Suprapubic skin (tissue), 4 donors: ENCODE results near the gene SMCO1. TPM values are rescaled to one million over a fixed set of nuclear protein-coding genes. Genes with fewer than 3 reads are reported as not detected.
A peak's percentile ranks its signal among the peaks of the same experiment; 100 is the strongest.

Experiments
- DNase-seq, 2 donors: peaks; one replicate each; pipeline ENCODE4 v3.0.0-alpha.2; 2019; ENCODE audit warnings: low spot score in 2 of 2
- H3K27ac ChIP-seq: fragments of 200-600 bp; sonication (generic); one replicate; pipeline ENCODE4 v1.5.1; 2019
- H3K27me3 ChIP-seq: fragments of 200-600 bp; sonication (generic); one replicate; pipeline ENCODE4 v1.5.1; 2019
- H3K36me3 ChIP-seq: fragments of 200-600 bp; sonication (generic); one replicate; pipeline ENCODE4 v1.5.1; 2019
- H3K4me1 ChIP-seq: fragments of 200-600 bp; sonication (generic); one replicate; pipeline ENCODE4 v1.5.1; 2019
- H3K4me3 ChIP-seq: fragments of 200-600 bp; sonication (generic); one replicate; pipeline ENCODE4 v1.5.1; 2019; ENCODE audit warnings: mild to moderate bottlenecking
- H3K9me3 ChIP-seq: fragments of 200-600 bp; sonication (generic); one replicate; pipeline ENCODE4 v1.5.1; 2019
- CTCF ChIP-seq, 2 donors: fragments of 200-600 bp in 1 of 2; fragments of 450-650 bp in 1 of 2; sonication (generic) in 1 of 2; IDR thresholded peaks; one replicate each; pipeline ENCODE4 v1.5.1; 2016 to 2019; ENCODE audit warnings: antibody characterized with exemption in 2 of 2, mild to moderate bottlenecking in 1 of 2, moderate library complexity in 1 of 2
- EP300 ChIP-seq: sonication (generic); formaldehyde crosslinking; IDR thresholded peaks from one replicate; pipeline ENCODE4 v1.6.1; 2017; ENCODE audit warnings: antibody characterized with exemption
- POLR2A ChIP-seq, 2 donors: fragments of 450-650 bp; IDR thresholded peaks; one replicate each; pipeline ENCODE4 v1.6.1; 2017; ENCODE audit warnings: antibody characterized with exemption in 2 of 2, mild to moderate bottlenecking in 2 of 2, moderate library complexity in 2 of 2
- POLR2AphosphoS5 ChIP-seq, 3 donors: sonication (generic); formaldehyde crosslinking; IDR thresholded peaks; one replicate each; pipeline ENCODE4 v1.6.1; 2017; ENCODE audit warnings: antibody characterized with exemption in 3 of 3
- whole genome bisulfite sequencing: methylation state at CpG from one replicate; pipeline ENCODE4 v1.1.5; 2018; 5-methylcytosine and 5-hydroxymethylcytosine counted together
- total RNA-seq, 4 donors: library from RNA; depleted of rRNA; stranded (reverse); fragments of >200 nt; gene quantifications; one replicate each; pipeline ENCODE4 v1.1.0, GENCODE V29; 2016

SMCO1 gene
- total RNA-seq, 4 donors from 2014 or later = not detected

GRCh38 chr3:196519718-196520082 lies 4.6 kb upstream of the SMCO1 start:
- no peak for DNase-seq
- Histone ChIP-seq H3K4me3 (no peak overlapping the region), H3K27me3 (no peaks in the 10 kb centered on the region), H3K9me3 (peaks cover 3% of the 10 kb centered on the region), H3K4me1 (no peaks in the 10 kb centered on the region), H3K36me3 (no peaks in the 10 kb centered on the region), H3K27ac (no peak overlapping the region)
- WGBS = 82% methylated on average over 5 of the region's 5 CpGs
- TF ChIP-seq POLR2AphosphoS5 (IDR thresholded peaks at IDR 0.05) (no peak), CTCF (IDR thresholded peaks at IDR 0.05) (no peak), EP300 (no peak), POLR2A (IDR thresholded peaks at IDR 0.05) (no peak)

- Histone ChIP-seq H3K9me3 (peaks cover 3% of the 10 kb centered on the region), H3K27me3 (no peaks in the 10 kb centered on the region), H3K4me1 (no peaks in the 10 kb centered on the region), H3K27ac (no peak overlapping the region), H3K36me3 (no peaks in the 10 kb centered on the region), H3K4me3 (no peak overlapping the region)
- TF ChIP-seq POLR2A (IDR thresholded peaks at IDR 0.05) (no peak), CTCF (IDR thresholded peaks at IDR 0.05) (peak; percentile 27 to 43)
- 54% methylated on average over 12 of the region's 12 CpGs for WGBS
- peak in 1 of 2 donors; percentile 76 for DNase-seq
Observed at GRCh38 chr3:196518966-196519717, 4.0 kb upstream of the SMCO1 start.

- DNase-seq = no peak
- Histone ChIP-seq H3K27me3 (no peaks in the 10 kb centered on the region), H3K36me3 (no peaks in the 10 kb centered on the region), H3K4me3 (no peak overlapping the region), H3K27ac (no peak overlapping the region), H3K9me3 (peaks cover 3% of the 10 kb centered on the region), H3K4me1 (no peaks in the 10 kb centered on the region)
- TF ChIP-seq CTCF (IDR thresholded peaks at IDR 0.05) (no peak), POLR2A (IDR thresholded peaks at IDR 0.05) (no peak), POLR2AphosphoS5 (IDR thresholded peaks at IDR 0.05) (no peak), EP300 (no peak)
- 50% methylated on average over 2 of the region's 2 CpGs for WGBS
Observed at GRCh38 chr3:196517919-196518318, 2.8 kb upstream of the SMCO1 start.

- no peak for DNase-seq
- Histone ChIP-seq H3K36me3 (no peaks in the 10 kb centered on the region), H3K9me3 (peaks cover 3% of the 10 kb centered on the region), H3K4me3 (no peak overlapping the region), H3K4me1 (no peaks in the 10 kb centered on the region), H3K27ac (no peak overlapping the region), H3K27me3 (no peaks in the 10 kb centered on the region)
- TF ChIP-seq POLR2AphosphoS5 (IDR thresholded peaks at IDR 0.05) (no peak), POLR2A (IDR thresholded peaks at IDR 0.05) (no peak), CTCF (IDR thresholded peaks at IDR 0.05) (no peak)
- WGBS = 88% methylated on average over 2 of the region's 2 CpGs
Observed at GRCh38 chr3:196517162-196517800, 2.1 kb upstream of the SMCO1 start.

GRCh38 chr3:196514350-196514716 lies 813 bp downstream of the SMCO1 start:
- Histone ChIP-seq H3K4me1 (no peaks in the 10 kb centered on the region), H3K36me3 (no peaks in the 10 kb centered on the region), H3K27ac (no peak overlapping the region), H3K27me3 (no peaks in the 10 kb centered on the region), H3K4me3 (no peak overlapping the region), H3K9me3 (no peaks in the 10 kb centered on the region)
- no peak for DNase-seq
- TF ChIP-seq POLR2AphosphoS5 (IDR thresholded peaks at IDR 0.05) (no peak), EP300 (no peak), CTCF (IDR thresholded peaks at IDR 0.05) (no peak), POLR2A (IDR thresholded peaks at IDR 0.05) (no peak)
- WGBS = 92% methylated on average over 1 of the region's 1 CpG
